GM12878 (cell line): Measurements from ENCODE around the gene CFLAR. TPM values are rescaled to one million over a fixed set of nuclear protein-coding genes. Genes with fewer than 3 reads are reported as not detected.

Experiments used
- ASH2L ChIP-seq: fragments of 300-600, 200-600 bp; sonication (generic); IDR thresholded peaks from 2 replicates; pipeline ENCODE4 v1.6.1; 2017; ENCODE audit warnings: low read depth, mild to moderate bottlenecking, borderline replicate concordance
- BCL11A ChIP-seq: IDR thresholded peaks from 2 replicates; pipeline ENCODE4 v1.6.1; 2011; ENCODE audit warnings: low read depth, low read length
- BRCA1 ChIP-seq: IDR thresholded peaks from 2 replicates; pipeline ENCODE4 v1.6.1; 2011; ENCODE audit warnings: low read depth, low read length, improper control_type of control experiment
- CBFB ChIP-seq: IDR thresholded peaks from 2 replicates; pipeline ENCODE4 v1.6.1; 2016; ENCODE audit warnings: antibody characterized with exemption, low read depth
- CHD2 ChIP-seq: IDR thresholded peaks from 2 replicates; pipeline ENCODE4 v1.6.1; 2011; ENCODE audit warnings: low read depth, low read length, improper control_type of control experiment, borderline replicate concordance
- HDGF ChIP-seq: fragments of 450-650 bp; IDR thresholded peaks from 2 replicates; pipeline ENCODE4 v1.6.1; 2016; ENCODE audit warnings: antibody characterized with exemption
- JUND ChIP-seq: IDR thresholded peaks from 2 replicates; pipeline ENCODE4 v1.6.1; 2012; ENCODE audit warnings: low read depth, mild to moderate bottlenecking, low read length, improper control_type of control experiment, moderate library complexity
- KAT2A ChIP-seq: conservative IDR thresholded peaks from 2 replicates; pipeline ENCODE4 v1.6.1; 2011; ENCODE audit warnings: low read depth, low read length; ENCODE audit not compliant: control insufficient read depth
- KLF5 ChIP-seq: fragments of 450-650 bp; IDR thresholded peaks from 2 replicates; pipeline ENCODE4 v1.6.1; 2014; ENCODE audit warnings: mild to moderate bottlenecking; ENCODE audit not compliant: partially characterized antibody
- LARP7 ChIP-seq: fragments of 450-650 bp; IDR thresholded peaks from 2 replicates; pipeline ENCODE4 v1.6.1; 2017; ENCODE audit warnings: mild to moderate bottlenecking
- MEF2A ChIP-seq: IDR thresholded peaks from 2 replicates; pipeline ENCODE4 v1.6.1; 2011; ENCODE audit warnings: low read depth, mild to moderate bottlenecking, low read length, moderate library complexity; ENCODE audit not compliant: insufficient read depth
- MYC ChIP-seq: IDR thresholded peaks from 2 replicates; pipeline ENCODE4 v1.6.1; 2011; ENCODE audit warnings: mild to moderate bottlenecking, low read length, moderate library complexity, inconsistent platforms; ENCODE audit not compliant: insufficient read depth, insufficient replicate concordance, insufficient read length, severe bottlenecking
- NFIC ChIP-seq: IDR thresholded peaks from 2 replicates; pipeline ENCODE4 v1.6.1; 2012; ENCODE audit warnings: low read depth, mild to moderate bottlenecking, inconsistent platforms, low read length, moderate library complexity
- NFYB ChIP-seq: IDR thresholded peaks from 2 replicates; pipeline ENCODE4 v1.6.1; 2011; ENCODE audit warnings: low read depth, mild to moderate bottlenecking, low read length, improper control_type of control experiment, moderate library complexity; ENCODE audit not compliant: insufficient read depth
- NR2C1 ChIP-seq: fragments of 450-650 bp; IDR thresholded peaks from 2 replicates; pipeline ENCODE4 v1.6.1; 2017; ENCODE audit warnings: antibody characterized with exemption, mild to moderate bottlenecking, moderate library complexity
- PAX5 ChIP-seq: IDR thresholded peaks from 2 replicates; pipeline ENCODE4 v1.6.1; 2011; ENCODE audit warnings: low read depth, low read length, borderline replicate concordance
- POLR2AphosphoS2 ChIP-seq: IDR thresholded peaks from 2 replicates; pipeline ENCODE4 v1.6.1; 2011; ENCODE audit warnings: low read depth, mild to moderate bottlenecking, low read length, improper control_type of control experiment, moderate library complexity
- SMAD1 ChIP-seq: fragments of 450-650 bp; IDR thresholded peaks from 2 replicates; pipeline ENCODE4 v1.6.1; 2018; ENCODE audit warnings: mild to moderate bottlenecking, low read depth; ENCODE audit not compliant: partially characterized antibody
- SREBF1 ChIP-seq: IDR thresholded peaks from 2 replicates; pipeline ENCODE4 v1.6.1; 2012; ENCODE audit warnings: mild to moderate bottlenecking, low read length
- SREBF2 ChIP-seq: IDR thresholded peaks from 2 replicates; pipeline ENCODE4 v1.6.1; 2012; ENCODE audit warnings: mild to moderate bottlenecking, low read length
- TARDBP ChIP-seq: IDR thresholded peaks from 2 replicates; pipeline ENCODE4 v1.6.1; 2016; ENCODE audit warnings: borderline replicate concordance
- WRNIP1 ChIP-seq: IDR thresholded peaks from 2 replicates; pipeline ENCODE4 v1.6.1; 2011; ENCODE audit warnings: low read depth, low read length, improper control_type of control experiment, borderline replicate concordance
- YBX1 ChIP-seq: fragments of 450-650 bp; IDR thresholded peaks from 2 replicates; pipeline ENCODE4 v1.6.1; 2016; ENCODE audit warnings: antibody characterized with exemption
- ZBED1 ChIP-seq: IDR thresholded peaks from 2 replicates; pipeline ENCODE4 v1.6.1; 2016; ENCODE audit warnings: borderline replicate concordance
- ZNF24 ChIP-seq: fragments of 450-650 bp; IDR thresholded peaks from 2 replicates; pipeline ENCODE4 v1.6.1; 2017; ENCODE audit warnings: antibody characterized with exemption, mild to moderate bottlenecking
- ZNF384 ChIP-seq: IDR thresholded peaks from 2 replicates; pipeline ENCODE4 v1.6.1; 2012; ENCODE audit warnings: low read depth, mild to moderate bottlenecking, low read length, improper control_type of control experiment, borderline replicate concordance
- polyA plus RNA-seq, 11 experiments: library from polyadenylated mRNA; depleted of rRNA in 4 of 11; unstranded in 6 of 11; stranded (reverse) in 5 of 11; fragments of >200 nt; fragmentation: Nextera tagmentation in 4 of 11; fragmentation: Illumina TruSeq in 1 of 11; extraction: Ambion mirVana in 4 of 11; extraction: Trizol in 1 of 11; gene quantifications; 1 replicate in 1 of 11; 2 replicates in 10 of 11; pipeline versions ENCODE4 v1.2.1 to v1.2.3, GENCODE V29; 2011 to 2016; ENCODE audit warnings: inconsistent platforms in 2 of 11, missing spikeins in 2 of 11, low read depth in 1 of 11
- total RNA-seq, 4 experiments: library from RNA; depleted of rRNA in 3 of 4; stranded (reverse); fragments of >200 nt in 3 of 4; fragmentation: Illumina TruSeq in 1 of 4; extraction: Trizol in 1 of 4; gene quantifications; 2 replicates each; pipeline versions ENCODE4 v1.2.1 to v1.2.3, GENCODE V29; 2013 to 2021
- TF ChIP-seq, protein P1 (sequence below): IDR thresholded peaks from 2 replicates; pipeline ENCODE4 v1.6.1; 2012; ENCODE audit warnings: low read length, inconsistent platforms
- TF ChIP-seq, protein P2 (sequence below): fragments of 450-650 bp; IDR thresholded peaks from 2 replicates; pipeline ENCODE4 v1.6.1; 2017; ENCODE audit warnings: antibody characterized with exemption, mild to moderate bottlenecking, moderate library complexity
- TF ChIP-seq, protein P3 (sequence below): IDR thresholded peaks from 2 replicates; pipeline ENCODE4 v1.6.1; 2012; ENCODE audit warnings: low read depth, low read length, improper control_type of control experiment

CFLAR gene
- total and polyA plus RNA-seq, 10 of the 15 experiments (the other 5 are each of a cell fraction or from before 2014, with no cell fraction given): 80.6 to 181 (median 101) TPM

DNA sequence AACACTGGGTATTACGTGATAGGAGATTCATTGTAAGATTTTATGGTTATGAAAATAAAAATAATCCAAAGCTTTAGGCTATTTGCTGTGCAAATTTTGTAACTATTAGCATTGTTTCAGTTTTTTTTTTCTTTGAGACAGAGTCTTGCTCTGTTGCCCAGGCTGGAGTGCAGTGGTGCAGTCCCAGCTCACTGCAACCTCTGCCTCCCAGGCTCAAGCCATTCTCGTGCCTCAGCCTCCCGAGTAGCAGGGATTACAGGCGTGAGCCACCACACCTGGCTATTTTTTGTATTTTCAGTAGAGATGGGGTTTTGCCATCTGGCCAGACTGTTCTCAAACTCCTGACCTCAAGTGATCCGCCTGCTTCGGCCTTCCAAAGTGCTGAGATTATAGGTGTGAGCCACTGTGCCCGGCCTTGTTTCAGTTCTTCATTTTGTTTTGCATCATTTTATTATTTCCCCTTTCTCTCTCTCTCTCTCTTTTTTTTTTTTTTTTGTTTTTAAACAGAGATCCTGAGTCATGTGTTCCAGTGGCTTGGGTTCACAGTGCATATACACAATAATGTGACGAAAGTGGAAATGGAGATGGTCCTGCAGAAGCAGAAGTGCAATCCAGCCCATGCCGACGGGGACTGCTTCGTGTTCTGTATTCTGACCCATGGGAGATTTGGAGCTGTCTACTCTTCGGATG lies 92.7 kb downstream of the CFLAR start (continued):
- peak; percentile 96 for TF ChIP-seq ZNF24
- no peak for TF ChIP-seq YBX1
- TF ChIP-seq, protein P1, sequence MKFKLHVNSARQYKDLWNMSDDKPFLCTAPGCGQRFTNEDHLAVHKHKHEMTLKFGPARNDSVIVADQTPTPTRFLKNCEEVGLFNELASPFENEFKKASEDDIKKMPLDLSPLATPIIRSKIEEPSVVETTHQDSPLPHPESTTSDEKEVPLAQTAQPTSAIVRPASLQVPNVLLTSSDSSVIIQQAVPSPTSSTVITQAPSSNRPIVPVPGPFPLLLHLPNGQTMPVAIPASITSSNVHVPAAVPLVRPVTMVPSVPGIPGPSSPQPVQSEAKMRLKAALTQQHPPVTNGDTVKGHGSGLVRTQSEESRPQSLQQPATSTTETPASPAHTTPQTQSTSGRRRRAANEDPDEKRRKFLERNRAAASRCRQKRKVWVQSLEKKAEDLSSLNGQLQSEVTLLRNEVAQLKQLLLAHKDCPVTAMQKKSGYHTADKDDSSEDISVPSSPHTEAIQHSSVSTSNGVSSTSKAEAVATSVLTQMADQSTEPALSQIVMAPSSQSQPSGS: peak; percentile 46; the same call in 1 of the 2 replicates
- TF ChIP-seq HDGF: no peak
- TF ChIP-seq POLR2AphosphoS2: no peak
- no peak for TF ChIP-seq BRCA1
- no peak for TF ChIP-seq LARP7
- TF ChIP-seq, protein P2, sequence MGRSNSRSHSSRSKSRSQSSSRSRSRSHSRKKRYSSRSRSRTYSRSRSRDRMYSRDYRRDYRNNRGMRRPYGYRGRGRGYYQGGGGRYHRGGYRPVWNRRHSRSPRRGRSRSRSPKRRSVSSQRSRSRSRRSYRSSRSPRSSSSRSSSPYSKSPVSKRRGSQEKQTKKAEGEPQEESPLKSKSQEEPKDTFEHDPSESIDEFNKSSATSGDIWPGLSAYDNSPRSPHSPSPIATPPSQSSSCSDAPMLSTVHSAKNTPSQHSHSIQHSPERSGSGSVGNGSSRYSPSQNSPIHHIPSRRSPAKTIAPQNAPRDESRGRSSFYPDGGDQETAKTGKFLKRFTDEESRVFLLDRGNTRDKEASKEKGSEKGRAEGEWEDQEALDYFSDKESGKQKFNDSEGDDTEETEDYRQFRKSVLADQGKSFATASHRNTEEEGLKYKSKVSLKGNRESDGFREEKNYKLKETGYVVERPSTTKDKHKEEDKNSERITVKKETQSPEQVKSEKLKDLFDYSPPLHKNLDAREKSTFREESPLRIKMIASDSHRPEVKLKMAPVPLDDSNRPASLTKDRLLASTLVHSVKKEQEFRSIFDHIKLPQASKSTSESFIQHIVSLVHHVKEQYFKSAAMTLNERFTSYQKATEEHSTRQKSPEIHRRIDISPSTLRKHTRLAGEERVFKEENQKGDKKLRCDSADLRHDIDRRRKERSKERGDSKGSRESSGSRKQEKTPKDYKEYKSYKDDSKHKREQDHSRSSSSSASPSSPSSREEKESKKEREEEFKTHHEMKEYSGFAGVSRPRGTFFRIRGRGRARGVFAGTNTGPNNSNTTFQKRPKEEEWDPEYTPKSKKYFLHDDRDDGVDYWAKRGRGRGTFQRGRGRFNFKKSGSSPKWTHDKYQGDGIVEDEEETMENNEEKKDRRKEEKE: no peak
- no peak for TF ChIP-seq WRNIP1
- no peak for TF ChIP-seq ASH2L
- TF ChIP-seq BCL11A: no peak
- peak; percentile 87 for TF ChIP-seq ZNF384
- no peak for TF ChIP-seq NFYB
- TF ChIP-seq SMAD1: no peak
- TF ChIP-seq ZBED1: no peak
- no peak for TF ChIP-seq SREBF2
- TF ChIP-seq KLF5: no peak
- TF ChIP-seq JUND: no peak
- 0 out of 2 replicates have a peak, but pooled peaks have one; percentile 19 for TF ChIP-seq NR2C1
- TF ChIP-seq, protein P3, sequence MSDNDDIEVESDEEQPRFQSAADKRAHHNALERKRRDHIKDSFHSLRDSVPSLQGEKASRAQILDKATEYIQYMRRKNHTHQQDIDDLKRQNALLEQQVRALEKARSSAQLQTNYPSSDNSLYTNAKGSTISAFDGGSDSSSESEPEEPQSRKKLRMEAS: no peak
- no peak for TF ChIP-seq MYC
- no peak for TF ChIP-seq TARDBP
- no peak for TF ChIP-seq NFIC
- TF ChIP-seq PAX5: no peak
- no peak for TF ChIP-seq CBFB
- TF ChIP-seq MEF2A: no peak
- TF ChIP-seq CHD2: peak; percentile 46; the same call in 1 of the 2 replicates
- TF ChIP-seq KAT2A: no peak
- no peak for TF ChIP-seq SREBF1
